ENCODE results near the gene RXFP4.
"Not testable (repeated sequence)": the region's sequence is repeated elsewhere in the genome, so short reads cannot be mapped to it uniquely, and the experiment has no call there.

Gene RXFP4

DNA sequence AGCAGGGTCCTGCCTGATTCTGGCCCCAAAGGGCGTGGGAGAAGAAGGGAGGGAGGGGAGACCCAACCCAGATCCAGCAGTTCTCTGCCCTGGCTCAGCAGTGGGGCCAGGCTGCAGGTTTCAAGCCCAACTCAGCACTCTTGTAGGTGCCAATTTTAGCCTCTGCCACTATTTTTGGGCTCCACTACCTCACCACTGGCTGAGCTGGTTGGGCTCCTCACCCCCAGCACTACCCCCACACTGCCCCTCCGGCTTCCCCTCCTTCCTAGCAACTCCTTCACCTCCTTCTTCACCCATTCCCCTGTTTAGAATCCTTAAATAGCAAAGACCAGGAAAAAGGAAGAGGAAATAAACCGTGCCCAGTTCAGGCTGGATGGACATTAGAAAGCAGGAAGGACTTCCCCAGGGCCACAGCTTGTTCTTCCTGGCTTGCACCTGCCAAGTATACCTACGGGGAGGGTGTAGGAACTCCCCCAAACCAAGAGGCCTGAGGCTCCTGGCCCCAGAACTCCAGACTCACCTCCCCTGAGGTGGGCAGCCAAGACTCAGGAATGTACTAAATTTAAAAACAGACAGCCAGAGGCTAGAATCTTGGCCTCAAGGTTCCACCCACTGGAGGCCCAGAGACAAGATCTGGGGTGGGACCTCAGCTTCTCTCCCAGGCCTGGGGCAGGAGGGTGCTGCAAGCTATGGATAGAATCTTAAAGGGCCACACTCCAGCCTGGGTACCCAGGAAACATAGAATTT lies 38.3 kb downstream of the RXFP4 start:
- TF ChIP-seq, protein P1, sequence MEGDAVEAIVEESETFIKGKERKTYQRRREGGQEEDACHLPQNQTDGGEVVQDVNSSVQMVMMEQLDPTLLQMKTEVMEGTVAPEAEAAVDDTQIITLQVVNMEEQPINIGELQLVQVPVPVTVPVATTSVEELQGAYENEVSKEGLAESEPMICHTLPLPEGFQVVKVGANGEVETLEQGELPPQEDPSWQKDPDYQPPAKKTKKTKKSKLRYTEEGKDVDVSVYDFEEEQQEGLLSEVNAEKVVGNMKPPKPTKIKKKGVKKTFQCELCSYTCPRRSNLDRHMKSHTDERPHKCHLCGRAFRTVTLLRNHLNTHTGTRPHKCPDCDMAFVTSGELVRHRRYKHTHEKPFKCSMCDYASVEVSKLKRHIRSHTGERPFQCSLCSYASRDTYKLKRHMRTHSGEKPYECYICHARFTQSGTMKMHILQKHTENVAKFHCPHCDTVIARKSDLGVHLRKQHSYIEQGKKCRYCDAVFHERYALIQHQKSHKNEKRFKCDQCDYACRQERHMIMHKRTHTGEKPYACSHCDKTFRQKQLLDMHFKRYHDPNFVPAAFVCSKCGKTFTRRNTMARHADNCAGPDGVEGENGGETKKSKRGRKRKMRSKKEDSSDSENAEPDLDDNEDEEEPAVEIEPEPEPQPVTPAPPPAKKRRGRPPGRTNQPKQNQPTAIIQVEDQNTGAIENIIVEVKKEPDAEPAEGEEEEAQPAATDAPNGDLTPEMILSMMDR (IDR thresholded peaks at IDR 0.05; ENCODE audit: insufficient read depth, low read length, poor library complexity, severe bottlenecking), result no peak
- Histone ChIP-seq H3K27me3 (replicated peaks; ENCODE audit: control insufficient read depth, insufficient read depth, low read length) (no peaks in the 10 kb centered on the region), H3K4me3 (replicated peaks; ENCODE audit: low read depth, low read length) (peak overlapping the region; percentile 94), H3K36me3 (ENCODE audit: control insufficient read depth, insufficient read depth, low read length) (no peaks in the 10 kb centered on the region; the same call in 1 of the 2 replicates)
- DNase-seq (ENCODE audit: extremely low read depth, insufficient read length), result peak; percentile 51

DNA sequence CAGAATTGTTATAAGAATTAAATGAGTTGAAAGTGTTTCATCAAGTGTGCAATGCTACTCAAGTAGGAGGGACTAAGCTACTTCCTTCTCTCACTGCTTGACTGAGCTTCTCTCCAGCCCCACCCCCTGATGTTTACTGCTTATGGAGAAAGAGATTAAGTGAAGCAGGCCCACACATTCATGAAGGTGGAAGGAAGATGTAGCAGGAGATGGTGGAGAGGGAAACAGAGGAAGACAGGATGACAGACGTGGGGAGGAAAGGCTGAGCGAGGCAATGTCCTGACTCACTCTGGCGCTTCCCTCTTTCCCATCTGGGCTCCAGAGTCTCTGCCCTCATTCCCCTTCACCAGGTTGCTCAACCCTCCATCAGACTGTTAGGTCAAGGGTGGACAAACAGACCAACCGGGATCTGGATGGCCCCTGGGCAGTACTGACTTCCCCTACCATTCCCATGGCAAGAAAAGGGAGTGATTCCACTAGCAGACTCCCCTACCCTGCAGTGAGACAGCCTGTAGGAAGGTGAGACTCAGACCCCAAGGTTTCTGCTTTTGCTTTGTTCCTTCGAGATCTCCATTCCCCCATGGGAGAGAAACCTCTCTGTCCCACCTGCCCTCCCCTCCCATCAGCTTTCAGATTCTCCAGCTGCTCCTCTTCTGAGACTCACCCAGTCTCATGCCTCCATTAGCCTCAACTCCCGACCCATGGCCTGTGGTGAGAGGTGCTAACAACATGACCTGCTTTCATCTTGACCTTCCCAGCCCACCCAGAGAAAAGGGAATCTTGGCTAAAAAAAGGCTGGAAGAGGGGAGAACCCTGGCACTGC lies 40.0 kb downstream of the RXFP4 start:
- peak overlapping the region; percentile 94 for H3K4me3 ChIP-seq (replicated peaks; ENCODE audit: low read depth, low read length)
- TF ChIP-seq, protein P1 (IDR thresholded peaks at IDR 0.05; ENCODE audit: insufficient read depth, low read length, poor library complexity, severe bottlenecking), result no peak
- DNase-seq (ENCODE audit: extremely low read depth, insufficient read length), result no peak
- H3K27me3 ChIP-seq (replicated peaks; ENCODE audit: control insufficient read depth, insufficient read depth, low read length), result no peaks in the 10 kb centered on the region
- H3K36me3 ChIP-seq (ENCODE audit: control insufficient read depth, insufficient read depth, low read length), result no peaks in the 10 kb centered on the region; the same call in 1 of the 2 replicates

DNA sequence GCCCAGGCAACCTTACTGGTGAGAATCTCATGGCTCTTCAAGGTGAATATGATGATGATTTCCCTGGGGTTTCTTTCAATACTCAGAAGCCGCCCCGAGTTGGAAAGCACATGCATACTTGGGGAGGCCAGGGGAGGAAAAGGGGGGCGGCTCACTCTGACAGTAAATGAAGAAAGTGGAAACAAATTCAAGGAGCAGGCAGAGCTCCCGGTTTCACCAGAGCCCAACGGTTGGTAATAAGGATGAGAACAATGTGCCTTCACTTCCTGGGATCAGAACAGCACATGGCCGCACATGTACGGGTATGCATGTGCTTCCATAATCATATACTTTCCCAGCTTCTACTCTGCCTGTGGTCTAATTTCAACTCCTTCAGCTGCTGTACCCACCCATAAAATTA lies 40.7 kb downstream of the RXFP4 start:
- Histone ChIP-seq H3K27me3 (replicated peaks; ENCODE audit: control insufficient read depth, insufficient read depth, low read length) (no peaks in the 10 kb centered on the region), H3K36me3 (ENCODE audit: control insufficient read depth, insufficient read depth, low read length) (no peaks in the 10 kb centered on the region; the same call in 1 of the 2 replicates), H3K4me3 (replicated peaks; ENCODE audit: low read depth, low read length) (peak overlapping the region; percentile 94)
- DNase-seq (ENCODE audit: extremely low read depth, insufficient read length), result no peak
- TF ChIP-seq, protein P1 (IDR thresholded peaks at IDR 0.05; ENCODE audit: insufficient read depth, low read length, poor library complexity, severe bottlenecking), result no peak

DNA sequence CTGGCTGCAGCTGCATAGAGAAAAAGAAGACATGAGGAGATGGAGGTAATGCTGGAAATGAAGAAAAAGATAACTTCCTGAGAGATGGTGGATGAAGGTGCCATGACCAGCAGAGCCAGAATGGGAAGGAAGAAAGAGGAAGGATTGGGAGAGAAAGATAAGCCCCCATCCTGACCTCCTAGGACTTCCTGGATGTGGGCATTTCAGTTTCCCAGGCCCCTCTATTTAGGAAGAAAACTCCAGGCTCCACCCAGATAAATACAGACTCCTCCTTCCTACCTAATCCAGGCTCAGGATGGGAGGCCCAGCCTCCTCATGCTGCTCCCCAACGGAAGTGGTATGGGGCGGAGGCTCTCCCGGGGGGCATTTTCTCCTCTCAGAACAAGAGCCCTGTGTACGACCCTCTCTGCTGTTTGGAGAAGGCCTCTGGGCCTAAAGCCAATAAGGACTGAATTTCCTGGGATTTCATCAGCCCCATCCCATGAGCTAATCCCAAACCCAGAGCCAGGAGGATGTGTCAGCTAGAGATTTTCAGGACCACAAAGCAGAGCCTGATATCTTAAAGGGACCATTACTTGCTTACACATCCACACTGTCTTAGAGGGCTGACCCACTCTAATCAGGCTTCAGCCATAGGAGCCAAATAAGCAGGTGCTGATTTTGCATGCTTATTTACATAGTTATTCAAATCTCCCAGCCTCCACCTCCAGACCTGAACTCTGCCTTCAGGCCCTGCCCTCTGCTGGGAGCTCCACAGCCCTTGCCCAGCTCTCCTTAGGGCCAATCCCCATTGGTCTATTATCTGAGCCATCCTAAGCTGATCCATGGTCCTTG lies 42.0 kb downstream of the RXFP4 start:
- TF ChIP-seq, protein P1 (IDR thresholded peaks at IDR 0.05; ENCODE audit: insufficient read depth, low read length, poor library complexity, severe bottlenecking), result peak; percentile 39
- no peak for DNase-seq (ENCODE audit: extremely low read depth, insufficient read length)
- H3K4me3 ChIP-seq (replicated peaks; ENCODE audit: low read depth, low read length), result no peak overlapping the region
- H3K36me3 ChIP-seq (ENCODE audit: control insufficient read depth, insufficient read depth, low read length), result no peaks in the 10 kb centered on the region; the same call in 1 of the 2 replicates
- no peaks in the 10 kb centered on the region for H3K27me3 ChIP-seq (replicated peaks; ENCODE audit: control insufficient read depth, insufficient read depth, low read length)

DNA sequence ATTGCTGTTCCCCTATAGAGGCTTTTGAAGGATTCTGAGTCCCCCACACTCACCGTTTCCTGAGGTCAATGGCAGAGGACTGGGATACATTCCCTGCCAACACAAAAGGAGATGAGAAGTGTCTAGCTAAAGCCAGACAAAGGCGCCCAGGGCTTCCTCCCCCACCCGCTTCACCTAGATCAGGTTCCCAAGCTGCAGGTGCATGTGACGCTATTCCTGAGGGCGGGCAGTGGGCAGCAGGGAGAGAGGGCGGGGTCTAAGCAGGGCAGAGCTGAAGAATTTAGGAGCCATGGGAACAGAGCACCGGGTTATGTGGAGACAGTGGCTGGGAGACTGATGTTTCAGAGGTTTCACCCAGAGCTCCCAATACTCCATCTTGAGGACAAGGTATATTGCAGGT lies 42.9 kb downstream of the RXFP4 start:
- H3K27me3 ChIP-seq (replicated peaks; ENCODE audit: control insufficient read depth, insufficient read depth, low read length), result no peaks in the 10 kb centered on the region
- no peak for DNase-seq (ENCODE audit: extremely low read depth, insufficient read length)
- H3K36me3 ChIP-seq (ENCODE audit: control insufficient read depth, insufficient read depth, low read length), result no peaks in the 10 kb centered on the region; the same call in 1 of the 2 replicates
- TF ChIP-seq, protein P1 (IDR thresholded peaks at IDR 0.05; ENCODE audit: insufficient read depth, low read length, poor library complexity, severe bottlenecking), result no peak
- no peak overlapping the region for H3K4me3 ChIP-seq (replicated peaks; ENCODE audit: low read depth, low read length)

DNA sequence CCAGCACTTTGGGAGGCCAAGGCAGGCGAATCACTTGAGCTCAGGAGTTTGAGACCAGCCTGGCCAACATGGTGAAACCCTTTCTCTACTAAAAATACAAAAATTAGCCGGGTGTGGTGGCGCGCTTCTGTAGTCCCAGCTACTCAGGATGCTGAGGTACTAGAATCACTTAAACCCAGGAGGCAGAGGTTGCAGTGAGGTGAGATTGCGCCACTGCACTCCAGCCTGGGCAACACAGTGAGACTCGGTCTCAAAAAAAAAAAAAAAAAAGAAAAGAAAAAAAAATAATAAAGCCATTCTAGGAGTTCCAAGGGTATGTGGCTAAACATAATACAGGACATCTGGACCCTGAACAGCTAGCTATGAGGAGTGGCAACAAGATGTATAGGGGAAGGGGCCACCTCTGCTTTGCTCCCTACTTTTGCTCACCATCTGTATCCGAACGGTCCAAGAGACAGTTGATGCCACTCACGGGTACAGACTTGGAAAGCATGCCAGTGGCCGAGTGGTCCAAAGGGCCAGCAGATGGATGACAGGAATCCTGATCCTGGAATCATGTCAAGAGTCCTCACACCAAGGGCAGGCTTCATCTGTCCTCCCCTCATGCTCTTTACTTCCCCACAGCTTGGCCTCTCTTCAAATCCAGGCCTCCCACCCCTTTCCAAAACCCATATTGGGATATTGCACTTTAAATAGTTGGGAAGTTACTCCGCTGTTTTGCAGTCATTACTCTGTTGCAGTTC lies 43.6 kb downstream of the RXFP4 start:
- not testable (repeated sequence) for H3K4me3 ChIP-seq (replicated peaks; ENCODE audit: low read depth, low read length); H3K36me3 ChIP-seq (ENCODE audit: control insufficient read depth, insufficient read depth, low read length); DNase-seq (ENCODE audit: extremely low read depth, insufficient read length); H3K27me3 ChIP-seq (replicated peaks; ENCODE audit: control insufficient read depth, insufficient read depth, low read length)
